Subcutaneous adipose tissue (tissue), 4 donors: ENCODE data around the gene NEK6. TPM values are rescaled to one million over a fixed set of nuclear protein-coding genes. Genes with fewer than 3 reads are reported as not detected.

Source experiments
- CTCF ChIP-seq: fragments of 450-650 bp; IDR thresholded peaks from one replicate; pipeline ENCODE4 v1.5.1; 2016; ENCODE audit warnings: low read depth, mild to moderate bottlenecking, control low read depth, antibody characterized with exemption, moderate library complexity
- total RNA-seq, 4 donors: library from RNA; depleted of rRNA; stranded (reverse); fragments of >200 nt; gene quantifications; one replicate each; pipeline ENCODE4 v1.1.0, GENCODE V29; 2016

Gene NEK6
- total RNA-seq, 4 donors from 2014 or later: 18.5 to 38.2 (median 27.0) TPM

- TF ChIP-seq CTCF: no peak
Measured at GRCh38 chr9:124370896-124371582, 113.3 kb downstream of the NEK6 start.

DNA sequence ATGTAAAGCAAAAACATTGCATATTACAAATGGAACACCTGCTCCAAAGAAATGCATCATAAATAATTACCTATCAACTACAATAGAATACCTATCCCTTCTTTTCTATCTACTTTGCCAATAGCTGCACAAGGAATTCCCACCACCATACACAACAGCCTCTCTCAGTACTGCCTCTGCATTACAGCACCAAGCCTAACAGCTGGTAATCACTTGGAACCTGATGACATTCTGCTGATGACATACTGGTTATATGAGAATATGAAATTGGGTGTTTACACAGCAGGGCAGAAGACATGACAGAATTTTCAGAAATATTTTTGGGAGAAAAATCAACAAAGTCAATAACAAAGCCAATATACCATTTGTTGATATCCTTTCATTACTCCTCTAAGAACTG is 114.3 kb downstream of the NEK6 start:
- TF ChIP-seq CTCF: no peak

- no peak for TF ChIP-seq CTCF
Measured at GRCh38 chr9:124373386-124373785, 115.6 kb downstream of the NEK6 start.

- TF ChIP-seq CTCF: no peak
Measured at GRCh38 chr9:124373851-124374250, 116.1 kb downstream of the NEK6 start.

- TF ChIP-seq CTCF: no peak
Measured at GRCh38 chr9:124375726-124376125, 118.0 kb downstream of the NEK6 start.

- no peak for TF ChIP-seq CTCF
Measured at GRCh38 chr9:124376329-124376728, 118.6 kb downstream of the NEK6 start.

GRCh38 chr9:124377551-124378406 is 120.0 kb downstream of the NEK6 start:
- TF ChIP-seq CTCF: no peak
